ENCODE measurements around the gene CACNB2. TPM values are rescaled to one million over a fixed set of nuclear protein-coding genes. Genes with fewer than 3 reads are reported as not detected.

The CACNB2 gene
- total RNA-seq, 4 donors from 2014 or later, result 60.3 to 158 (median 89.1) TPM

DNA sequence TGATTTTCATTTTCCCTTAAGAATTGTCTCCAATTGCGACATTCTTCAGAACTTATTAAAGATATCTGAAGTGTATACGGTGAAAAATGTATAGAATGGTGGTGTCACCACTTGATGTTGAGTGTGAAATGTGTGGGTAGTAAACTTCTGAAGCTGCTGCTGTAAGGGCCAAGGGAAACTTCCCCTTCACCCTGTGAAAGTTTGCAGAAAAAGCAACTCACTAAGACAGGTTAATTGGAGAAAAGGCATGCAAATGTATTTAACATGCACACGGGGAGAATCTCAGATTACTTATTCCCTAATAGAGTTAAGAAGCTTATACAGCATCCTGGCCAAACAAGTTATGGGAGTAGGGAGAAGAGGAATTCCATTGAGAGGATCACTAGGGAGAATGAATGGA lies 338.1 kb downstream of the CACNB2 start:
- Histone ChIP-seq H3K27me3 (no peaks in the 10 kb centered on the region), H3K4me3 (no peak overlapping the region), H3K9me3 (no peaks in the 10 kb centered on the region), H3K36me3 (no peaks in the 10 kb centered on the region), H3K27ac (peak overlapping the region in 1 of 4 donors; percentile 84), H3K4me1 (peaks cover 0 to 60% (median 0%) of the 10 kb centered on the region in 3 donors)
- 25 to 69% methylated on average over 1 to 3 of the region's 3 CpGs for WGBS, 2 donors (ENCODE audit: low coverage in 1 of 2)
- TF ChIP-seq EP300 (IDR thresholded peaks at IDR 0.05), result no peak
- TF ChIP-seq, protein P1, sequence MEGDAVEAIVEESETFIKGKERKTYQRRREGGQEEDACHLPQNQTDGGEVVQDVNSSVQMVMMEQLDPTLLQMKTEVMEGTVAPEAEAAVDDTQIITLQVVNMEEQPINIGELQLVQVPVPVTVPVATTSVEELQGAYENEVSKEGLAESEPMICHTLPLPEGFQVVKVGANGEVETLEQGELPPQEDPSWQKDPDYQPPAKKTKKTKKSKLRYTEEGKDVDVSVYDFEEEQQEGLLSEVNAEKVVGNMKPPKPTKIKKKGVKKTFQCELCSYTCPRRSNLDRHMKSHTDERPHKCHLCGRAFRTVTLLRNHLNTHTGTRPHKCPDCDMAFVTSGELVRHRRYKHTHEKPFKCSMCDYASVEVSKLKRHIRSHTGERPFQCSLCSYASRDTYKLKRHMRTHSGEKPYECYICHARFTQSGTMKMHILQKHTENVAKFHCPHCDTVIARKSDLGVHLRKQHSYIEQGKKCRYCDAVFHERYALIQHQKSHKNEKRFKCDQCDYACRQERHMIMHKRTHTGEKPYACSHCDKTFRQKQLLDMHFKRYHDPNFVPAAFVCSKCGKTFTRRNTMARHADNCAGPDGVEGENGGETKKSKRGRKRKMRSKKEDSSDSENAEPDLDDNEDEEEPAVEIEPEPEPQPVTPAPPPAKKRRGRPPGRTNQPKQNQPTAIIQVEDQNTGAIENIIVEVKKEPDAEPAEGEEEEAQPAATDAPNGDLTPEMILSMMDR (IDR thresholded peaks at IDR 0.05), result no peak
- no peak for TF ChIP-seq POLR2A (IDR thresholded peaks at IDR 0.05)
- TF ChIP-seq POLR2AphosphoS5 (IDR thresholded peaks at IDR 0.05), result no peak
- ATAC-seq, result no peak

DNA sequence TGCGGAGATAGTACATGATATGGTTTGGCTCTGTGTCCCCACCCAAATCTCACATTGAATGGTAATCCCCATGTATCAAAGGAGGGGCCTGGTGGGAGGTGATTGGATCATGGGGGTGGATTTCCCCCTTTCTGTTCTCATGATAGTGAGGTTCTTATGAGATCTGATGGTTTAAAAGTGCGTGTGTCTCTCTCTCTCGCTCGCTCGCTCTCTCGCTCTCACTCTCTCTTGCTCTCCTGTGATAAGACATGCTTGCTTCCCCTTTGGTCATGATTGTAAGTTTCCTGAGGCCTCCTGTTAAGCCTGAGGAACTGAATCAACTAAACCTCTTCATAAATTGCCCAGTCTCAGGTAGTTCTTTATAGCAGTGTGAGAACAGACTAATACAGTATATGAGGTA lies 339.3 kb downstream of the CACNB2 start:
- TF ChIP-seq EP300 (IDR thresholded peaks at IDR 0.05) (no peak), POLR2AphosphoS5 (IDR thresholded peaks at IDR 0.05) (no peak), POLR2A (IDR thresholded peaks at IDR 0.05) (no peak)
- TF ChIP-seq, protein P1 (IDR thresholded peaks at IDR 0.05), result no peak
- Histone ChIP-seq H3K36me3 (no peaks in the 10 kb centered on the region), H3K9me3 (no peaks in the 10 kb centered on the region), H3K27me3 (no peaks in the 10 kb centered on the region), H3K4me1 (peaks cover 0 to 49% (median 0%) of the 10 kb centered on the region in 3 donors), H3K27ac (peak overlapping the region in 2 of 4 donors; percentile 6 to 10), H3K4me3 (no peak overlapping the region)
- WGBS, 2 donors (ENCODE audit: low coverage in 1 of 2), result 100% methylated on average over 2 to 6 of the region's 6 CpGs
- no peak for ATAC-seq

GRCh38 chr10:18483516-18484186 lies 343.4 kb downstream of the CACNB2 start:
- ATAC-seq, result no peak
- Histone ChIP-seq H3K9me3 (no peaks in the 10 kb centered on the region), H3K27ac (no peak overlapping the region), H3K4me1 (peaks cover 0 to 38% (median 0%) of the 10 kb centered on the region in 3 donors), H3K4me3 (no peak overlapping the region), H3K36me3 (no peaks in the 10 kb centered on the region), H3K27me3 (no peaks in the 10 kb centered on the region)
- TF ChIP-seq POLR2AphosphoS5 (IDR thresholded peaks at IDR 0.05) (no peak), EP300 (IDR thresholded peaks at IDR 0.05) (no peak), POLR2A (IDR thresholded peaks at IDR 0.05) (no peak)
- TF ChIP-seq, protein P1 (IDR thresholded peaks at IDR 0.05), result no peak
- WGBS, 2 donors (ENCODE audit: low coverage in 1 of 2), result 81 to 82% methylated on average over 11 of the region's 11 CpGs

GRCh38 chr10:18486438-18486837 lies 346.2 kb downstream of the CACNB2 start:
- 33 to 43% methylated on average over 2 to 3 of the region's 3 CpGs for WGBS, 2 donors (ENCODE audit: low coverage in 1 of 2)
- Histone ChIP-seq H3K27me3 (no peaks in the 10 kb centered on the region), H3K36me3 (peaks cover 0 to 7% of the 10 kb centered on the region in 2 donors), H3K9me3 (no peaks in the 10 kb centered on the region), H3K27ac (peak overlapping the region in 2 of 4 donors; percentile 15 to 25), H3K4me1 (peaks cover 0 to 27% (median 0%) of the 10 kb centered on the region in 3 donors), H3K4me3 (no peak overlapping the region)
- TF ChIP-seq, protein P1 (IDR thresholded peaks at IDR 0.05), result no peak
- TF ChIP-seq POLR2A (IDR thresholded peaks at IDR 0.05) (no peak), POLR2AphosphoS5 (IDR thresholded peaks at IDR 0.05) (no peak), EP300 (IDR thresholded peaks at IDR 0.05) (no peak)
- no peak for ATAC-seq

GRCh38 chr10:18490755-18491154 lies 350.5 kb downstream of the CACNB2 start:
- 80 to 100% methylated on average over 1 to 2 of the region's 4 CpGs for WGBS, 2 donors (ENCODE audit: low coverage in 1 of 2)
- H3K27me3 ChIP-seq, result no peaks in the 10 kb centered on the region
- H3K27ac ChIP-seq, result no peak overlapping the region
- peaks cover 0 to 22% (median 0%) of the 10 kb centered on the region in 3 donors for H3K4me1 ChIP-seq
- TF ChIP-seq POLR2AphosphoS5 (IDR thresholded peaks at IDR 0.05) (no peak), POLR2A (IDR thresholded peaks at IDR 0.05) (no peak), EP300 (IDR thresholded peaks at IDR 0.05) (no peak)
- TF ChIP-seq, protein P1 (IDR thresholded peaks at IDR 0.05), result no peak
- no peak for ATAC-seq
- H3K36me3 ChIP-seq, result peaks cover 0 to 7% of the 10 kb centered on the region in 2 donors
- H3K9me3 ChIP-seq, result no peaks in the 10 kb centered on the region
- no peak overlapping the region for H3K4me3 ChIP-seq

Measured in gastroesophageal sphincter (tissue), 4 donors.